ENCODE measurements around the gene NKX6-2.

The NKX6-2 gene

GRCh38 chr10:132802048-132802447 is 16.1 kb upstream of the NKX6-2 start (continued):
- TF ChIP-seq ZNF585B (tag by site-specific recombination; IDR thresholded peaks at IDR 0.05) (no peak), ZNF169 (tag by site-specific recombination; IDR thresholded peaks at IDR 0.05) (no peak), ZIC2 (tag by site-specific recombination; IDR thresholded peaks at IDR 0.05) (no peak), ZBTB7A (tag by site-specific recombination; IDR thresholded peaks at IDR 0.05; ENCODE audit: low read depth) (no peak), SETDB1 (IDR thresholded peaks at IDR 0.05; ENCODE audit: insufficient read length, low read length) (peak; percentile 56), ATF2 (tag by site-specific recombination; IDR thresholded peaks at IDR 0.05; ENCODE audit: low read depth) (no peak), ZNF530 (tag by site-specific recombination; IDR thresholded peaks at IDR 0.05; ENCODE audit: low read depth) (no peak), ZSCAN5A (tag by site-specific recombination; IDR thresholded peaks at IDR 0.05) (0 out of 2 replicates have a peak, but pooled peaks have one; percentile 54), ZBTB48 (tag by site-specific recombination; IDR thresholded peaks at IDR 0.05) (no peak), ZNF639 (tag by site-specific recombination; IDR thresholded peaks at IDR 0.05) (0 out of 2 replicates have a peak, but pooled peaks have one; percentile 29), ZNF664 (tag by site-specific recombination; IDR thresholded peaks at IDR 0.05) (no peak), ZNF121 (tag by site-specific recombination; IDR thresholded peaks at IDR 0.05) (no peak), PATZ1 (tag by site-specific recombination; IDR thresholded peaks at IDR 0.05) (no peak), ZNF544 (tag by site-specific recombination; IDR thresholded peaks at IDR 0.05) (no peak), ZNF221 (tag by site-specific recombination; IDR thresholded peaks at IDR 0.05; ENCODE audit: borderline replicate concordance) (no peak), ZNF645 (tag by site-specific recombination; IDR thresholded peaks at IDR 0.05) (no peak), ZNF248 (tag by site-specific recombination; IDR thresholded peaks at IDR 0.05) (no peak), SP7 (tag by site-specific recombination; IDR thresholded peaks at IDR 0.05) (0 out of 2 replicates have a peak, but pooled peaks have one; percentile 24), ZNF391 (tag by site-specific recombination; IDR thresholded peaks at IDR 0.05; ENCODE audit: borderline replicate concordance, low read depth) (no peak), ZNF24 (tag by site-specific recombination; IDR thresholded peaks at IDR 0.05) (no peak), EGR2 (tag by site-specific recombination; IDR thresholded peaks at IDR 0.05; ENCODE audit: low read depth) (no peak), ZBTB49 (tag by site-specific recombination; IDR thresholded peaks at IDR 0.05; ENCODE audit: low read depth) (no peak), KLF7 (tag by site-specific recombination; IDR thresholded peaks at IDR 0.05; ENCODE audit: borderline replicate concordance) (no peak), ZNF37A (tag by site-specific recombination; IDR thresholded peaks at IDR 0.05) (no peak), ZNF148 (tag by site-specific recombination; IDR thresholded peaks at IDR 0.05; ENCODE audit: borderline replicate concordance) (no peak), AEBP2 (tag by site-specific recombination; IDR thresholded peaks at IDR 0.05; ENCODE audit: borderline replicate concordance) (no peak), ZNF311 (tag by site-specific recombination; IDR thresholded peaks at IDR 0.05; ENCODE audit: borderline replicate concordance) (no peak)

Data from HEK293 (cell line).